Measurements from ENCODE around the gene GRB10.

Gene GRB10

GRCh38 chr7:50667789-50668226 lies 114.9 kb downstream of the GRB10 start:
- peak; percentile 34 for DNase-seq (ENCODE audit: low spot score)

DNA sequence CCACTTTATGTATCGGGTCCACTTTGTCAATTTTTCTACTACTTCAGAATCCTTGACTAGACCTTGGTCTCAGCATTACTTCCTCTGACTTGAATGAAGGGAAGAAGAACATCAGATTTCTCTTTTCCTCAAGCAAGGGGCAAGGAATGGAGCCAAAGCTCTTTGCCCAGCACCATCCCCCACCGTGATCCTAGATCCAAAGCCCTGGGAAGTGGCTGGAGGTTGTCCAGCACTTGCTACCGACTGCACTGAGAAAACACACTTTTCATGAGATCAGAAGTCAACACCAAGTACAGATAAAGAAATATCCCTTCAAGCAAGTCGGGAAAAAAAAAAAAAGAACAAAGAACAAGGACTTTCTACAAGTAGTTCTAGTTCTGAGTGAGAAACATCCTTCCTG lies 115.4 kb downstream of the GRB10 start:
- no peak for DNase-seq (ENCODE audit: low spot score)

GRCh38 chr7:50666124-50666496 lies 116.6 kb downstream of the GRB10 start:
- DNase-seq (ENCODE audit: low spot score) = no peak

- DNase-seq (ENCODE audit: low spot score) = no peak
Measured at GRCh38 chr7:50665403-50666123, 117.1 kb downstream of the GRB10 start.

DNA sequence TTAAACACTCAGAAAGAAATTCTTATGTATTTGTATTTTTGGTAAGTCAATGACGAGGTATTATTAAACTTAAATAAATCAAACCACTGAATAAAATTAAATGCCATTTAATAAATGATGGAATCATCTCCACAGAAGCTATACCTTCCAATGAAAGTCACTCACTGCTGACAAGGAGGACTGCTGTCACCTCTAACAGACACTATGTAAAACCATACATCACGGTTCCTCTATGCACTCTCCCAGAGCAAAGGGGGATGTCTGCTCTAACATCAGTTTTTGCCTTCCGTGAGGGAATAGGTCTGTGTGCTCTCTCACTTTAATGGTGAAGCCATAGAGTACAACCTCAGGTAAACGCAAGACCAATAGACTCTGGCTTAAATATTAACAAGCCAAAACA lies 117.8 kb downstream of the GRB10 start:
- DNase-seq (ENCODE audit: low spot score) = no peak

DNA sequence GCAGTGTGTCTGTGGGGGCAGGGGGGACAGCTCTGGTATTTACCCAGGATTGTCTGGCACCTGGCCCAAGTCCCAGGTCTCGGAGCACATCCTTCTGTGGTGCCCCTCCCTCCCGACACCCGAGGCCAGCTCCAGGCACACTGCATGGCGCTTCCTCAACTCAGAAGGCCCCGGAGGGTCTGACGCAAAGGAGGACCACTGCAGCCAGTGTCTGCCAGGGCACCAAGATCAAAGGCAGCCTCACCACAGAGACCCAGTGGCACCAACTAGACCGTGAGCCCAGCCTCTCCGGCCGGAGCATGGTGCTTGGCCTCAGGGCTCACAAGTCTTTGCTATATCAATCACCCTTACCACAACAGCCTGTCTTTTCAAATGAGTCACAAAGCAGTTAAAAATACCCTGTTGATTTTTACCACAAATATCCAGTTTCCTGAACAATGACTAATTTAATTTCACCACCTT lies 118.2 kb downstream of the GRB10 start:
- DNase-seq (ENCODE audit: low spot score) = peak; percentile 76

DNA sequence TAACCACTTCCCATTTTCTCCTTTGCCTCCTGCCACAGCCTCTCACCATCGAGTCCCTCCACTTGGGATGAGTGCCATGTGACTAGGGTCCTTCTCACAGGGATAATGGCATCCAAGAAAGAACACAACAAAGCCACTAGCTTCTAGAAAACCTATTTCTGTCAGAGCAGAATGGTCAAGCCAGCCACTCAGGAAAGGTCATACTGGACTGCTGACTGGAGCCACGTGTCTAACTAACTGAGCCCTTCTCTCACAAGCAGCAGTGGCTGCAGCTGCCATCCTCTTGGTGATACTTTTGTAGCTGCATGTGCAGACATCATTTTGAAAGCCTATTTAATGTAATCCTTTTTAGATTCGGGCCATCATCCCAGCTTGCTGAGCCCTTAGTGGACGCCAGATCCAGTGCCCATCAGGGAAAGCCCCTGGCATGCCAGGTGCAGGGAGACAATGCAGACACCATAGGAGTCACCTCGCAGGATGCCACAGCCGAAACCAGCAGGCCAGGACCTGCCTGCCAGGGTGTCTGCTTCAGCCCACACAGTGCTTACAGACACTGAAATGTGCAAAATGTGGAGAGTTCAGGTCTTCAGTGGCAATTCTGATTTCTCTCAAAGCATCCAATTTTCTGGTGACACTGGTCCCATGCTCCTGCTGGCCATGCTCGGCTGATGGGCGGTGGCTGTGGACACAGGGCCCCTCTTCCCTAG lies 119.1 kb downstream of the GRB10 start:
- DNase-seq (ENCODE audit: low spot score) = no peak

DNA sequence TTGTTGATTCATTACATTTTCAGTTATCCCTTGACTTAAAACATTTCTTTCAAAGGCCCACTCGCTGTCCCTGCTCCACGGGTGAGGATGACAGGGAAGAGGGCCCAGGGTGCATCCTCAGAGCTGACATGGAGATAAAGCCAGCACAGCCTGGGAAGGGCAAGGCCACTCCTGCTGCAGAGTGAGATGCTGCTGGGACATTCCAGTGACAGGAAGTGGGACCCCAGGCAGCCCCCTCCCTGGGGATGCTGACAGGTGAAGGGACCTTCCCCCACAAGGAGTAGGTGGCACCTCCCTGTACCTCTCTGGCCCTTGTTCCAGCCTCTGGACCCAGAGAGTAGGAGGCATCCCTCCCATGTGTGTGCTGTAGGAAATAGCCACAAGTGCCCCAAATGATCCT lies 119.7 kb downstream of the GRB10 start:
- no peak for DNase-seq (ENCODE audit: low spot score)

- DNase-seq (ENCODE audit: low spot score) = no peak
Measured at GRCh38 chr7:50662041-50662694, 120.5 kb downstream of the GRB10 start.

- DNase-seq (ENCODE audit: low spot score) = no peak
Measured at GRCh38 chr7:50661345-50662040, 121.2 kb downstream of the GRB10 start.

- DNase-seq (ENCODE audit: low spot score) = no peak
Measured at GRCh38 chr7:50660830-50661175, 121.9 kb downstream of the GRB10 start.

- no peak for DNase-seq (ENCODE audit: low spot score)
Measured at GRCh38 chr7:50660040-50660829, 122.5 kb downstream of the GRB10 start.

- no peak for DNase-seq (ENCODE audit: low spot score)
Measured at GRCh38 chr7:50659329-50659965, 123.2 kb downstream of the GRB10 start.

GRCh38 chr7:50658696-50659095 lies 124.0 kb downstream of the GRB10 start:
- no peak for DNase-seq (ENCODE audit: low spot score)

GRCh38 chr7:50657912-50658311 lies 124.8 kb downstream of the GRB10 start:
- no peak for DNase-seq (ENCODE audit: low spot score)

DNA sequence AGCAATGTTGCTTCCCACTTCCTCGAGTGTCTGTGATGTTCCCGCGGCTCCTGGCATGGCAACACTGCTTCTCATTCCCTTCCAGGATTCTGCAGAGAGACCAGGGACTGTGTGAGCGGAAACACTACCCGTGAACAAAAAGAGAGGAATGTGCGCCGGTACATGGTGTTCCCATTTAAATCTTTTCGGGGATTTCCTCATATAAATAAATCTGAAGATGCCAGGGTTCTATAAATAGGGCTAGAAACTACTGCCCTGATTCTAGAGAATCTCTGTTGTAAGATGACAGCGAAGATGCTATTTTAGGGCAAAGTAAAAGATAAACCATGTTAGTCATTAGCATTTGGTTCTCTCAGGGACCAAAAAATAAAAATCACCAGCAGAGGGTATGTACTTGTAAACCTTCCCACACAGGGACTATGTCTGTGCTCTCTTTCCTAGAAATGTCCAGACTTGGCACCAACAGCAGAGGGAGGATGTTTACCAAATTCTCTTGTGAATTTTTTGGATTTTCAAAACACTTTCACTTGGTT lies 125.3 kb downstream of the GRB10 start:
- DNase-seq (ENCODE audit: low spot score) = peak; percentile 60

DNA sequence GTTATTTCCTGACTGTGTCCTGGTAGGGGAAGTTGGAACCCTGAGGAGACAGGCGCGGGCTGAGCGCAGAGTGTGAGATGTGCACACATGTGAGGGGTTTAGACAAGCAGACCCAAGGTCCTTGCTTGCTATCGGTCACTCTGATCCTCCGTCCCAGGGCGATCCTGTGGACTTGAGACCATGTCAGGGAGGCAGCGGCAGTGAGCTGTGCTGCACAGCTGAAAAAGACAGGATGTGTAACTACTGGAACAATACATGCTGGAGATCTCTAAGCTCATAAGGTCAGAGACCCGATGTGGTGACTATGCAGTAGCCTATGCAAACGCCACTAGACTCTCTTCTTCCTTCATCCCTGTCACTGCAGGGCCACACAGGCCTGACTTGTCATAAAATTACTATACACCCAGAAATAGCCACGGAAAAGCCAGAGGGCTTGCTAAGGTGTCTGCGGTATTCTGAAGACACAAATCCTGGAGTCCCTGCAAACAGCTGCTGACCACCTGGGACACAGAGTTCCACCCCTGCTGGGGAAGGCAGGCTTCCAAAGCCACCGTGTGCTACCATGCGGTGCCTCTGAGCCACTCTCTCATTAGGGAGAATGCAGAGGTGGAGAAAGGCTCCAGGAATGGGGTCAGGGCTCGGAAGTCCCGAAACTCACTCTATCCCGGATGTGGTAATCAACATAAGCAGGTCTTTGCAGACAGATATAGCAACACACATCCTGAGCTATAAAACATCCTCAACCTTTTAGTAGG lies 126.4 kb downstream of the GRB10 start:
- no peak for DNase-seq (ENCODE audit: low spot score)

DNA sequence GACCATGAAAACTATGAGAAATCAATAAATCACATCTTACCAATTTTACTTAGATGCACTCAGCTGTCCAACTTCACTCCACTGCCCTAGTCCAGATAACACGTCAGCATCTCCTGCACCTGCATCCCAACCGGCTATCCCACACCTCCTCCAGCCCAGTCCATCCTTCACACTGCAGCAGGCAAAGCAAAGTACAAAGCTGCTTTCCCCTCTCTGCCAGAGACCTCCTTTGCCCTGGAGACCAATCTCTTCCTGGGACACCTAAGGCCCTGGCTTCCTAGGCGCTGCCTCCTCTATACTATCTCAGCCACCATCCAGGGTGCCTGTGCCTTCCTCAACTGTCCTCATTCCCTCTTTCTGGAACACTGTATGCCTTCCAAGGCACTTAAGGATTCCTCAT lies 127.2 kb downstream of the GRB10 start:
- no peak for DNase-seq (ENCODE audit: low spot score)

DNA sequence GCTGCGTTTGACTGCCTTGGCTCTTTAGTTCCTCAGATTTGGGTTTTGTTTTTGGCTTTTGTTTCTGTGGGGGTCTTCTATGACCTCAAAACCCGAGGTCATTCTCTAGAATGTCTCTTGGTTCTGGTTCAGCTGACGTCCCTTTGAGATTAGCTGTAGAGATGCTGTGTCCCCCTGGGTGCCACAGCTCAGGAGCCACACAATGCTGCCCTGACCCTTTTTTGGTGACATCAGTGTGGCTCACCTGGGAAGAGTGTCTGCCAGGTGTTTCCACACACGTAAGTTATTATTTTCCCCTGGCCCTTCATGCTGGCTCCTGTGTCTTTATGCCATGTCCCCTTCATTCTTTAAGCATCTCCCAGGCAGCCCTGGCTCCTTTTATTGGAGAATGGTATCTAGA lies 127.7 kb downstream of the GRB10 start:
- DNase-seq (ENCODE audit: low spot score) = no peak

- DNase-seq (ENCODE audit: low spot score) = peak; percentile 35
Measured at GRCh38 chr7:50653981-50654425, 128.7 kb downstream of the GRB10 start.
